HFFc6 (cell line): ENCODE measurements around the gene CGAS. TPM values are rescaled to one million over a fixed set of nuclear protein-coding genes. Genes with fewer than 3 reads are reported as not detected.

Experiments
- DNase-seq: peaks from one replicate; pipeline ENCODE4 v3.0.0-alpha.2; 2018
- H3K27ac Mint-ChIP-seq: 2 replicates; pipeline ENCODE4 v1.8.0; 2020; ENCODE audit warnings: mild to moderate bottlenecking, mixed read lengths
- H3K27me3 Mint-ChIP-seq: 2 replicates; pipeline ENCODE4 v1.8.0; 2021; ENCODE audit warnings: mild to moderate bottlenecking, moderate library complexity, mixed read lengths; ENCODE audit not compliant: insufficient read depth
- H3K36me3 Mint-ChIP-seq: 2 replicates; pipeline ENCODE4 v1.8.0; 2021; ENCODE audit warnings: low read depth, mixed read lengths
- H3K4me1 Mint-ChIP-seq: 2 replicates; pipeline ENCODE4 v1.8.0; 2020; ENCODE audit warnings: low read depth, mixed read lengths
- H3K4me3 Mint-ChIP-seq: 2 replicates; pipeline ENCODE4 v1.8.0; 2020; ENCODE audit warnings: mild to moderate bottlenecking, moderate library complexity, mixed read lengths
- H3K9me3 Mint-ChIP-seq: 2 replicates; pipeline ENCODE4 v1.8.0; 2020; ENCODE audit warnings: mild to moderate bottlenecking, mixed read lengths
- total RNA-seq, 6 experiments: library from RNA; stranded (reverse); fragmentation: NEBNext Ultra II Directional; extraction: Animal tissue kit (Norgen Biotek cat#: 25700); gene quantifications; 2 replicates in 1 of 6; 3 replicates in 5 of 6; pipeline ENCODE4 v1.2.3, GENCODE V29; 2021
- TF ChIP-seq, protein P1 (sequence below): fragments of 200-600 bp; sonication (generic); IDR thresholded peaks from 2 replicates; pipeline ENCODE4 v1.5.0; 2021; ENCODE audit warnings: antibody characterized with exemption, mild to moderate bottlenecking

CGAS gene
- total RNA-seq, 6 experiments from 2014 or later = 3.6 to 5.3 (median 5.0) TPM

DNA sequence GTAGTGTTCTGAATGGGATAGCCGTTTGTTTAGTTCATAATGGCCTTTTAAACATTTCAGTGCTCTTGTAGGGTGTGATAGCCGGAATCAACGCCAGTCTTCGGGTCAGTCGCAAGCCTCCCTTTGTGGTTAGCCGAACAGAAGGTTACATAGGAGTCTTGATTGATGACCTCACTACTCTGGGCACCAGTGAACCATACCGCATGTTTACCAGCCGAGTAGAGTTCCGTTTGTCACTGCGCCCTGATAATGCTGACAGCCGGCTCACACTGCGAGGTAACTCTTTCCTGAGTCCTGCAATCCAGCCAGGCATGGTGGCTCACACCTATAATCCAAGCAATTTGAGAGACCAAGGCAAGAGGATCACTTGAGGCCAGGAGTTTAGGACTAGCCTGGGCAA is 29.9 kb upstream of the CGAS start:
- Mint-ChIP-seq H3K4me1 (no peaks in the 10 kb centered on the region), H3K36me3 (peaks cover 27% of the 10 kb centered on the region; the same call in 1 of the 2 replicates), H3K27me3 (no peaks in the 10 kb centered on the region; the same call in 1 of the 2 replicates), H3K9me3 (no peaks in the 10 kb centered on the region), H3K4me3 (no peak overlapping the region), H3K27ac (no peak overlapping the region)
- TF ChIP-seq, protein P1, sequence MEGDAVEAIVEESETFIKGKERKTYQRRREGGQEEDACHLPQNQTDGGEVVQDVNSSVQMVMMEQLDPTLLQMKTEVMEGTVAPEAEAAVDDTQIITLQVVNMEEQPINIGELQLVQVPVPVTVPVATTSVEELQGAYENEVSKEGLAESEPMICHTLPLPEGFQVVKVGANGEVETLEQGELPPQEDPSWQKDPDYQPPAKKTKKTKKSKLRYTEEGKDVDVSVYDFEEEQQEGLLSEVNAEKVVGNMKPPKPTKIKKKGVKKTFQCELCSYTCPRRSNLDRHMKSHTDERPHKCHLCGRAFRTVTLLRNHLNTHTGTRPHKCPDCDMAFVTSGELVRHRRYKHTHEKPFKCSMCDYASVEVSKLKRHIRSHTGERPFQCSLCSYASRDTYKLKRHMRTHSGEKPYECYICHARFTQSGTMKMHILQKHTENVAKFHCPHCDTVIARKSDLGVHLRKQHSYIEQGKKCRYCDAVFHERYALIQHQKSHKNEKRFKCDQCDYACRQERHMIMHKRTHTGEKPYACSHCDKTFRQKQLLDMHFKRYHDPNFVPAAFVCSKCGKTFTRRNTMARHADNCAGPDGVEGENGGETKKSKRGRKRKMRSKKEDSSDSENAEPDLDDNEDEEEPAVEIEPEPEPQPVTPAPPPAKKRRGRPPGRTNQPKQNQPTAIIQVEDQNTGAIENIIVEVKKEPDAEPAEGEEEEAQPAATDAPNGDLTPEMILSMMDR = no peak
- no peak for DNase-seq

DNA sequence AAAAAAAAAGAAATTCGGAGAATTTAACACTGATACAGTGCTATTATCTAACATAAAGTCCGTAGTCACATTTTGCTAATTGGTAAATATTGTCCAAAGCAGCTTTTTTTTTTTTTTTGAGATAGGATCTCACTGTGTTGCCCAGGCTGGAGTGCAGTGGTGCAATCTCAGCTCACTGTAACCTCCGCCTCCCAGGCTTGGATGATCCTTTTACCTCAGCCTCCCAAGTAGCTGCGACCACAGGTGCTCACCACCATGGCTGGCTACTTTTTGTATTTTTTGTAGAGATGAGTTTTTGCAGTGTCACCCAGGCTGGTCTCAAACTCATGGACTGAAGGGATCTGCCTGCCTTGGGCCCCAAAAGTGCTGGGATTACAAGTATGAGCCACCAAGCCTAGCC is 25.3 kb upstream of the CGAS start:
- TF ChIP-seq, protein P1 = no peak
- peaks cover 26% of the 10 kb centered on the region; the same call in 1 of the 2 replicates for H3K36me3 Mint-ChIP-seq
- no peak for DNase-seq
- no peaks in the 10 kb centered on the region for H3K9me3 Mint-ChIP-seq
- H3K4me3 Mint-ChIP-seq = no peak overlapping the region
- no peaks in the 10 kb centered on the region for H3K4me1 Mint-ChIP-seq
- no peak overlapping the region for H3K27ac Mint-ChIP-seq
- no peaks in the 10 kb centered on the region for H3K27me3 Mint-ChIP-seq

DNA sequence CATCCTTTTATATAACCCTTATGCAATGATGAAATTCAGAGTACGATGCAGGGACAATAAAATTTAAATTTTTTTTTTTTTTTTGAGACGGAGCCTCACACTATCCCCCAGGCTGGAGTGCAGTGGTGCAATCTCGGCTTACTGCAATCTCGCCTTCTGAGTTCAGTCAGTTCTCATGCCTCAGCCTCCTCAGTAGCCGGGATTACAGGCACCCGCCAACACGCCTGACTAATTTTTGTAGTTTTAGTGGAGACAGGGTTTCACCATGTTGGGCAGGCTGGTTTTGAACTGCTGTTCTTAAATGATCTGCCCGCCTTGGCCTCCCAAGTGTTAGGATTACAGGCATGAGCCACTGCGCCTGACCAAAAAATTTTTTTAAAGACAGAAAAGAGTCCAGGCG is 24.6 kb upstream of the CGAS start:
- no peaks in the 10 kb centered on the region for H3K9me3 Mint-ChIP-seq
- no peak for DNase-seq
- H3K36me3 Mint-ChIP-seq = peaks cover 27% of the 10 kb centered on the region; the same call in 1 of the 2 replicates
- no peaks in the 10 kb centered on the region for H3K4me1 Mint-ChIP-seq
- no peak overlapping the region for H3K4me3 Mint-ChIP-seq
- TF ChIP-seq, protein P1 = no peak
- H3K27ac Mint-ChIP-seq = no peak overlapping the region
- H3K27me3 Mint-ChIP-seq = no peaks in the 10 kb centered on the region

DNA sequence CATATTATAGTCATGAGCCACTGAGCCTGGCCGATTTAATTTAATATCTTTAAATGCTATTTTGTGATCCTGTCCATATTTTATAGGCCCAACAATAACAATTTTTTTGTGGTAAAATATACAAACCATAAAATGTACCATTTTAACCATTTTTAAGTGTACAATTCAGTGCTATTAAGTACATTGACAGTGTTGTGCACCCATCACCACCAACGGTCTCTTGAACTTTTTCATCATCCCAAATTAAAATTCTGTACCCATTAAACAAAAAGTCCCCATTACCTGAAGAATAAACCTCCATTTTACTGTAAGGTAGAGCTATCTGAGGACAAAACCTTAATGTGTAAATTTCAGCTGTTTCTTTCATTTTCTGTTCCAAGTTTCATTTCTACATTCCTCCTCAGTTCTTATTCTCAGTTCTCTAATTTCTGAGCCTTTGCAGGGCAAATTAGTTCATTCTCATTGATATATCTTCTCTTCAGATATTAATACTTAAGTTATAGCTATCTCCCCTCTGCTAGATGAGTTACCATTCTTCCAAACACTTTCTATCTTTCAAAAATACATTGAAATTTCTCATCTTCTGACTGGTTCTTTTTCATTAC is 19.7 kb upstream of the CGAS start:
- Mint-ChIP-seq H3K36me3 (peaks cover 21% of the 10 kb centered on the region; the same call in 1 of the 2 replicates), H3K27ac (no peak overlapping the region), H3K4me1 (no peaks in the 10 kb centered on the region), H3K4me3 (no peak overlapping the region), H3K9me3 (no peaks in the 10 kb centered on the region), H3K27me3 (peaks cover 2% of the 10 kb centered on the region; the same call in 1 of the 2 replicates)
- DNase-seq = no peak
- TF ChIP-seq, protein P1 = no peak

DNA sequence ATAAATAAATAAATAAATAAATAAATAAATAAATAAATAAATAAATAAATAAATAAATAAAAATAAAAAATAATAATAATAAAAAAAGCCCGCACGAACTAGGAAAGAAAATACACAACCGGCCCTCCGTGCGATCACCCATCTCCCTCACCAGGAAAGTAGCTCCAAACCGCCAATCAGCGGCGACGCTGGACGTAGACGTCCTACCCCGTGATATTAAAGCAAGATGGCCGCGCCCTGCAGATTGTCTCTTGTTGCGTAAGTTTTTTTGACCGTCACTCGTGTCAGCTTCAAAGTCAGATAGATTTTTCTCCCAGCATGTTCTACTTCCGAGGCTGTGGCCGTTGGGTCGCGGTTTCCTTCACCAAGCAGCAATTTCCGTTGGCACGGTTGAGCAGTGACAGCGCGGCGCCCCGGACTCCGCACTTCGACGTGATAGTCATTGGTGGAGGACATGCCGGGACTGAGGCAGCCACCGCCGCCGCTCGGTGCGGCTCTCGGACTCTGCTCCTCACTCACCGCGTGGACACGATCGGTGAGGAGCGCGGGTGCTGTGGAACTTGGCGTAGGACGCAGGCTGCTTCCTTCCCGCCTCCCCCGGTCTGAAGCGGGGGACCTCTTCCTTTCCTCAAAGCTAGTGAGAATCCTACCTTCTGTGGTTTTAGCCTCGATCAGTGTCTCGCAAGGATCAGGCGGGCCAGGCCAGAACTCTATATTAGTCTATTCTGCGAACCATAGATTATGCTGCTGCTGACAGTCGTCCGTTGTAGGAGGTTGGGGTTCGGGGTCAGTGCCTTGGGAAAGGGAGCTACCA is 9.6 kb upstream of the CGAS start, which contains the start of gene MTO1:
Gene MTO1, plus strand, starts transcription at position 201 of the 814 bp plus-strand sequence. Its CDS starts 118 bp downstream, at position 319.
- TF ChIP-seq, protein P1 = no peak
- peak within 1 kb of the TSS; percentile 99 for H3K27ac Mint-ChIP-seq

More for the DNA sequence above, 9.6 kb upstream of the CGAS start, which contains the start of gene MTO1:
- Mint-ChIP-seq H3K27me3 (peaks cover 5% of the 10 kb centered on the region), H3K4me1 (peaks cover 7% of the 10 kb centered on the region), H3K9me3 (no peaks in the 10 kb centered on the region), H3K36me3 (peaks cover 13% of the 10 kb centered on the region), H3K4me3 (peak within 1 kb of the TSS; percentile 97)
- peak; percentile 90 for DNase-seq
